Activated naive CD4-positive, alpha-beta T cell treated with anti-CD3 and anti-CD28 coated beads, Interleukin-2, amount 50 U/mL, for 72 hours (primary cell): Measurements from ENCODE around the gene DDIT4L. TPM values are rescaled to one million over a fixed set of nuclear protein-coding genes. Genes with fewer than 3 reads are reported as not detected.

Experiments
- total RNA-seq, 2 donors: library from RNA; stranded (reverse); gene quantifications; one replicate each; pipeline ENCODE4 v1.2.3, GENCODE V29; 2022

Gene DDIT4L
- total RNA-seq, 2 donors from 2014 or later, result 2.0 TPM; not detected in 1

Other genes with a start within 250 kb of the DDIT4L start
- gene DNAJB14, start 243.8 kb downstream of the DDIT4L start, total RNA-seq, result 10 to 100 TPM; 39.3 to 41.1 TPM
- 100 to 1,000 TPM; 833 to 883 TPM for gene H2AZ1, start 240.2 kb downstream of the DDIT4L start, total RNA-seq